ENCODE results near the gene C2.
"Not testable (repeated sequence)": the region's sequence is repeated elsewhere in the genome, so short reads cannot be mapped to it uniquely, and the experiment has no call there.

The C2 gene

DNA sequence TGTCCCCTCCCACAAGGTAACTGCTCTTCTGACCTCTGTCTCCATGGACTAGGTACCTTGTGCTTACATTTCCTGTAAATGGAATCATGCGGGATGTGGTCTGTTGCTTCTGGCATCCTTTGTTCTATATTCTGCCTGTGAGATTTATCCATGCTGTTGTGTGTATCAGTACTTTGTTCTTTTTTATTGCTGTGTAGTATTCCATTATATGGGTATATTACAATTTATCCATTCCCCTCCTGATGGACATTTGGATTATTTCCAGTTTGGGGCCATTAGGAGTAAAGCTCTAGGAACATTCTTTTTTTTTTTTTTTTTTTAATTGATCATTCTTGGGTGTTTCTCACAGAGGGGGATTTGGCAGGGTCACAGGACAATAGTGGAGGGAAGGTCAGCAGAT lies 3.4 kb downstream of the C2 start:
- DNase-seq: no peak

DNA sequence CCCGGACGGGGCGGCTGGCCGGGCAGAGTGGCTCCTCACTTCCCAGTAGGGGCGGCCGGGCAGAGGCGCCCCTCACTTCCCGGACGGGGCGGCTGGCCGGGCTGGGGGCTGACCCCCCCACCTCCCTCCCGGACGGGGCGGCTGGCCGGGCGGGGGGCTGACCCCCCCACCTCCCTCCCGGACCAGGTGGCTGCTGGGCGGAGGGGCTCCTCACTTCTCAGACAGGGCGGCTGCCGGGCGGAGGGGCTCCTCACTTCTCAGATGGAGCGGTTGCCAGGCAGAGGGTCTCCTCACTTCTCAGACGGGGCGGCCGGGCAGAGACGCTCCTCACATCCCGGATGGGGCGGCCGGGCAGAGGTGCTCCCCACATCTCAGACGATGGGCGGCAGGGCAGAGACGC lies 4.6 kb downstream of the C2 start:
- not testable (repeated sequence) for DNase-seq

DNA sequence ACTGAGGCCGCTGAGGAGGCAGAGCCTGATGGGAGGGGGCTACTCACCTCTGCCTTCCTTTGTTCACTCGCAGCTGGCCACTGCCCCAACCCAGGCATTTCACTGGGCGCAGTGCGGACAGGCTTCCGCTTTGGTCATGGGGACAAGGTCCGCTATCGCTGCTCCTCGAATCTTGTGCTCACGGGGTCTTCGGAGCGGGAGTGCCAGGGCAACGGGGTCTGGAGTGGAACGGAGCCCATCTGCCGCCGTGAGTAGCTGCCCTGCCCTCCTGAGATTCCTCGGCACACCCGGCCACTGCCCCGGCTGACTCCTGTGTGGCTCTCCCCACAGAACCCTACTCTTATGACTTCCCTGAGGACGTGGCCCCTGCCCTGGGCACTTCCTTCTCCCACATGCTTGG lies 6.0 kb downstream of the C2 start:
- no peak for DNase-seq

DNA sequence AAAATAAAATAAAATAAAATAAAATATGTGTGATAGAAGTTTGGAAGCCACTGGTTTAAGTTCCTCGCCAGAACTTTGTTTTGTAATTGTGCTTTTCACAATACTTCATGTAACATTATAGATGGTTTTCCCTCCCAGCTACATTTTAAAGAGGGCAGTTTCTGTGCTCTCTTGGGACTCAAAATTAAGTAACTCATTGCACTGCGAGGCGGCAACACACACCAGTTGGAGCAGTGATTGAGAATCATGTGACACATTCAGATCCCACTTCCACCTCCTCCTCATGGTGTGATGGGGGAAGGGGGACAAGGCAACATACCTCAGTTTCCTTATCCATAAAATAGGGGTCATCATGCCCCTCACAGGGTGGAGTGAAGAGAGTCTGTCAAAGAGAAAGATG lies 7.5 kb downstream of the C2 start:
- no peak for DNase-seq

DNA sequence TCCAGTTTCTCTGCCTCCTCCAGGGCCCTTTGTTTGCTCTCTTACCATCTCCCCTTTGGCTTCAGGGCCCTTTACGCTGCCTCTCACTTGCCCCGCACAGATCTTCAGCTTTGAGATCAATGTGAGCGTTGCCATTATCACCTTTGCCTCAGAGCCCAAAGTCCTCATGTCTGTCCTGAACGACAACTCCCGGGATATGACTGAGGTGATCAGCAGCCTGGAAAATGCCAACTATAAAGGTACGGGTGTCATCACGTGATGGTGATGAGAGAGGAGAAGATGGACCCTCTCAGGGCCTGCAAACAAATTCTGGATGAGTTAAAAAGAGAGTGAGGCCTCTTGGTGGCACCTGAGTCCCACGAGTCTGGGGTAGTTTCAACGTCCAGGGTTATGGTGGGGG lies 8.3 kb downstream of the C2 start:
- no peak for DNase-seq

DNA sequence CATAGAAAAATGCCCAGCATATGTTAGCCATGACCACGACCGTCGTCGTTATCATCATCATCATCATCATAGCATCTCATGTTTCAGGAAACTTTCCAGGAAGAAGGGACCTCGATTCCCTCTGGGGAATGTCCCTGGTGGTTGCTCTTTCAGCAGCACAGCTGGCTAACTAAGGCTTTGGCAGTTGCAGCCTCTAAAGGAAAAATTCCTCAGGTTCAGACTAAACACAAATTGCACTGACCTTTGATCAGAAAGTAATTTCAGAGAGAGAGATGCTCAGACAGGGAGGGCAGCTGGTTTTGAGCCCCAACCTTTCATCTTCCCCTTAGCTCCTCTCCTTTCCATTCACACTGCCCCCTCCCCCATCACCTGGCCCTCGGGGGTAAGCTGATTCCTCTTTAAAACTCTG lies 12.7 kb downstream of the C2 start:
- DNase-seq: no peak

DNA sequence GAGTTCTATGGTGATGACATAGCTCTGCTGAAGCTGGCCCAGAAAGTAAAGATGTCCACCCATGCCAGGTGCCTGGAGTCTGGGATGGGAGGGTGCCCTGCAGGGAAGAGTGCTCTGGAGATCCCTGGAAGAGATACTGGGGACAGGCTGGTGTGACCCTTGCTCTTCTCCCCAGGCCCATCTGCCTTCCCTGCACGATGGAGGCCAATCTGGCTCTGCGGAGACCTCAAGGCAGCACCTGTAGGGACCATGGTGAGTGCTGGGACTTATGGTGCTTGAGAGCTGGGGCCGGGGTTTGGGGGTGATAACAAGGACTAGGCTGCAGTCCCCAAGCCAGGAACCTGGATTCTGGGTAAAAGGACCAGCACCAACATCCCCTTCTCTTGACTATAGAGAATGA lies 16.2 kb downstream of the C2 start:
- DNase-seq: no peak

DNA sequence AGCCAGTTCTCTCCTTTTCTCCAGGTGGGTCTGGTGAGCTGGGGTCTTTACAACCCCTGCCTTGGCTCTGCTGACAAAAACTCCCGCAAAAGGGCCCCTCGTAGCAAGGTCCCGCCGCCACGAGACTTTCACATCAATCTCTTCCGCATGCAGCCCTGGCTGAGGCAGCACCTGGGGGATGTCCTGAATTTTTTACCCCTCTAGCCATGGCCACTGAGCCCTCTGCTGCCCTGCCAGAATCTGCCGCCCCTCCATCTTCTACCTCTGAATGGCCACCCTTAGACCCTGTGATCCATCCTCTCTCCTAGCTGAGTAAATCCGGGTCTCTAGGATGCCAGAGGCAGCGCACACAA lies 17.6 kb downstream of the C2 start:
- no peak for DNase-seq

DNA sequence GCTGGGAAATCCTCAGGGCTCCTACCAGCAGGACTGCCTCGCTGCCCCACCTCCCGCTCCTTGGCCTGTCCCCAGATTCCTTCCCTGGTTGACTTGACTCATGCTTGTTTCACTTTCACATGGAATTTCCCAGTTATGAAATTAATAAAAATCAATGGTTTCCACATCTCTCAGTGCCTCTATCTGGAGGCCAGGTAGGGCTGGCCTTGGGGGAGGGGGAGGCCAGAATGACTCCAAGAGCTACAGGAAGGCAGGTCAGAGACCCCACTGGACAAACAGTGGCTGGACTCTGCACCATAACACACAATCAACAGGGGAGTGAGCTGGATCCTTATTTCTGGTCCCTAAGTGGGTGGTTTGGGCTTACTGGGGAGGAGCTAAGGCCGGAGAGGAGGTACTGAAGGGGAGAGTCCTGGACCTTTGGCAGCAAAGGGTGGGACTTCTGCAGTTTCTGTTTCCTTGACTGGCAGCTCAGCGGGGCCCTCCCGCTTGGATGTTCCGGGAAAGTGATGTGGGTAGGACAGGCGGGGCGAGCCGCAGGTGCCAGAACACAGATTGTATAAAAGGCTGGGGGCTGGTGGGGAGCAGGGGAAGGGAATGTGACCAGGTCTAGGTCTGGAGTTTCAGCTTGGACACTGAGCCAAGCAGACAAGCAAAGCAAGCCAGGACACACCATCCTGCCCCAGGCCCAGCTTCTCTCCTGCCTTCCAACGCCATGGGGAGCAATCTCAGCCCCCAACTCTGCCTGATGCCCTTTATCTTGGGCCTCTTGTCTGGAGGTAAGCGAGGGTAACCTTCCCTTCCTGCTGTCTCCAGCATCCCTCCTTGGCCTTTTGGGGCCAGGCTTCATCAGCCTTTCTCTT lies 18.2 kb downstream of the C2 start, which contains the start of gene CFB:
Gene CFB, plus strand, starts transcription at position 589 of the 863 bp plus-strand sequence. Its CDS starts 127 bp downstream, at position 716.
- no peak for DNase-seq

DNA sequence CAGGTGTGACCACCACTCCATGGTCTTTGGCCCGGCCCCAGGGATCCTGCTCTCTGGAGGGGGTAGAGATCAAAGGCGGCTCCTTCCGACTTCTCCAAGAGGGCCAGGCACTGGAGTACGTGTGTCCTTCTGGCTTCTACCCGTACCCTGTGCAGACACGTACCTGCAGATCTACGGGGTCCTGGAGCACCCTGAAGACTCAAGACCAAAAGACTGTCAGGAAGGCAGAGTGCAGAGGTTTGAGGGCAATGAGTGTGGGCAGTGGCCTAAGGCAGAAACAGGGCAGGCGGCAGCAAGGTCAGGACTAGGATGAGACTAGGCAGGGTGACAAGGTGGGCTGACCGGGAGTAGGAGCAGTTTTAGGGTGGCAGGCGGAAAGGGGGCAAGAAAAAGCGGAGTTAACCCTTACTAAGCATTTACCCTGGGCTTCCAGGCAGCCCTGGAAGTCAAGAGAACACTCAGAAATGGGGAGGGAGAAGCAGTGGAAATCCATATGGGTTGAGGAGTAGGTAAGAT lies 18.9 kb downstream of the C2 start:
- no peak for DNase-seq

DNA sequence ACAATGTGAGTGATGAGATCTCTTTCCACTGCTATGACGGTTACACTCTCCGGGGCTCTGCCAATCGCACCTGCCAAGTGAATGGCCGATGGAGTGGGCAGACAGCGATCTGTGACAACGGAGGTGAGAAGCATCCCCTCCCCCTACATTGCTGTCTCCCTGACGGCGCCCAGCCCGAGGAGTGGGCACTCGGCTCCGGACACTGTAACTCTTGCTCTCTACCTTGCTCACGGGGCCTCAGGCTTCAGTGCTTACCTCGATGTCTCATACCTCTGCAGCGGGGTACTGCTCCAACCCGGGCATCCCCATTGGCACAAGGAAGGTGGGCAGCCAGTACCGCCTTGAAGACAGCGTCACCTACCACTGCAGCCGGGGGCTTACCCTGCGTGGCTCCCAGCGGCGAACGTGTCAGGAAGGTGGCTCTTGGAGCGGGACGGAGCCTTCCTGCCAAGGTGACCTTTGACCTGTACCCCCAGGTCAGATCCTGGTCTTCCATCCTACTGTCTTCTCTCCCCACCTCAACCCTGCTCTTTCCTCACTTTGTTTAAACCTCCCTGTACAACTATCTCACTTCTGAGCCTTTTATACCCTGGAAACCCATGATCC lies 19.7 kb downstream of the C2 start:
- DNase-seq: no peak

DNA sequence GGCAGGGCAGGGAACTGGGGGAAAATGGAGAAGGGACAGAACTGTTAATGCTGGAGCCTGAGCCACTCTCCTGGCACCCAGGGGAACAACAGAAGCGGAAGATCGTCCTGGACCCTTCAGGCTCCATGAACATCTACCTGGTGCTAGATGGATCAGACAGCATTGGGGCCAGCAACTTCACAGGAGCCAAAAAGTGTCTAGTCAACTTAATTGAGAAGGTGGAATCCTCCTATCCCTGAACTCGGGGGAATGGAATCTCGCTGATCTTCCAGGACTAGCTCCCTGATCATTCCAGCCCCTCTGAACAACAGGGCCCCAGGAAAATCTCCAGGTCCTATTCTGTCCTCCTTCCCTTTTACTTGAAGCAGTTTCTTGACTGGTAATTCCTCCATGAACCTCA lies 20.3 kb downstream of the C2 start:
- no peak for DNase-seq

DNA sequence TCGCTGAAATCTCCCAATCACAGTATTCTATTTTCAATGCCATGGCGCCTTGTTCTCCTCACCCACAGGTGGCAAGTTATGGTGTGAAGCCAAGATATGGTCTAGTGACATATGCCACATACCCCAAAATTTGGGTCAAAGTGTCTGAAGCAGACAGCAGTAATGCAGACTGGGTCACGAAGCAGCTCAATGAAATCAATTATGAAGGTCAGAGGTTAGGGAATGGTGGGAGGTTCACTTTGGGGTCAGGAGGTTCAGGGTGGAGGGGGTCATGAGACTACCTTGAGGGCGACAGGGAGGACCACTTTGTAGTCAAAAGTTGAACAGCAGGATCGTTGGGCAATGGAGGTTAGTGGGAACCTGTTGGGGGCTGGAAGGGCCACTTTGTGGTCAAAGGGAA lies 20.8 kb downstream of the C2 start:
- DNase-seq: no peak

DNA sequence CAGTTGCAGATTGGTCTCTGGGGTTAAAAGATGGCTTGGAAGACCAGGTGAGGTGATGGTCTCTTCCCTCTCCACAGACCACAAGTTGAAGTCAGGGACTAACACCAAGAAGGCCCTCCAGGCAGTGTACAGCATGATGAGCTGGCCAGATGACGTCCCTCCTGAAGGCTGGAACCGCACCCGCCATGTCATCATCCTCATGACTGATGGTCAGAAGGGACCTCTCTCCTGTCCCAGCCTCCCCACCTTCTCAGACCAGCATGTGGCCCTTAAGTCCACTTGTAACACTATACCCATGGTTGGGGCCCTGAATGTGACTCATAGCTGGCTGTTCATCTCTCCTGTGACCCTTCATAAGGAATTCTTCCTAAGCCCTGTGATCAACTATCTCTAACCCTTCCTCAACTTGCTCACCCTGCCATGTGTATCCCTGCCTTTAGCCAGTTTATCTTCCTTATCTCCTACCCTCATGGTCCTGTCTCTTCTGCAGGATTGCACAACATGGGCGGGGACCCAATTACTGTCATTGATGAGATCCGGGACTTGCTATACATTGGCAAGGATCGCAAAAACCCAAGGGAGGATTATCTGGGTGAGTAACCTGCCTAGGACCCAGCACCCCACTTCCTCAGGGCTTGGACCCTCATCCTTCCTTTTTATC lies 21.4 kb downstream of the C2 start:
- DNase-seq: no peak

DNA sequence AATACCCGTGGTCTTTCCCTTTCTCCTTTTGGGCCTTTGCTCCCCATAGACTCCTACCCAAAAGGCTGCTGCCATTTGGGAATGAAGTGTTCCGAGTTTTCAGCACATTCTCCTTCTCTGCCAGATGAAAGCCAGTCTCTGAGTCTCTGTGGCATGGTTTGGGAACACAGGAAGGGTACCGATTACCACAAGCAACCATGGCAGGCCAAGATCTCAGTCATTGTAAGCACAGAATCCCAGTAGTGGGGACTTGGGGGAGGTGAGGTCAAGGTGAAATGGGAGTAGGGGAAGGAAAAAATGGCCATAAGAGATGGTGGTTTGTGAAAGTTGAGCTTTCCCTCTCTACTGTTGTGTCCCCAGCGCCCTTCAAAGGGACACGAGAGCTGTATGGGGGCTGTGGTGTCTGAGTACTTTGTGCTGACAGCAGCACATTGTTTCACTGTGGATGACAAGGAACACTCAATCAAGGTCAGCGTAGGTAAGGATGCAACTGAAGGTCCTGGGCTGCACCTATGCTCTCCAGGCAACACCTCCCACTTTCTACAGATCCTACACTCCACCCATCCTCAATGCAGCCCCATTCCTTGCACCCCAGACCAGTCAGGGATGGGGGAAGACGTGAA lies 22.5 kb downstream of the C2 start:
- DNase-seq: no peak

DNA sequence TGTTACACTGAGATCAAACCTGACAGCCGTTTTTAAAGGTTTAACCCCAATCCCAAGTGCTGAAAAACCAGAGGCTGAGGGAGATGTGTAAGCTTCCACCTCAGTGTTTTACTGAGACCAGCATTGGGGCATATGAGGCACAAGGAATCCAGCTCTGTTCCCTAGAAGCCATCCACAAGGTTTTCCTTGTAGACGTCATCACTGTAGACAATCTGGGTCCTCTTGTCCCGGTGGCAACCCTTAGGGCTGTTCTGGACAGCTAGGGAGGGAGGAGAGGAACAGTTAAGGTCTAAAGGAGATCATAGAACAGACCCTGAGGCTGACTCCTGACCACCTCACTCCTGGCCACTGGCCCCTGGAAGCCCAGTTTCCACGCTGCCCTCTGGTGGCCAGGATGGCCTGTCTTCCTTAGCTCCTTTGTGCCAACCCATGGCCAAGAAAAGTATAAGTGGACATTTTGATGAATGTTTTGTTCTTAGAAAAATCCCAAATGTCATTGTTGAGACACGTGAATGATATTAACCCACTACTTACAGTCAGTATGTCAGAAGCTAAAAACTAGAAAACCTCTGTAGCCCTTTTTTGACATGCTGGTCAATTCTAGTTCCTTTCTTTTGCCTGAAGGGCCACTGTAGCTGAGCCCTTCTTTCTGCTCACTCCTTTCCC lies 24.8 kb downstream of the C2 start:
- peak; percentile 44 for DNase-seq

DNA sequence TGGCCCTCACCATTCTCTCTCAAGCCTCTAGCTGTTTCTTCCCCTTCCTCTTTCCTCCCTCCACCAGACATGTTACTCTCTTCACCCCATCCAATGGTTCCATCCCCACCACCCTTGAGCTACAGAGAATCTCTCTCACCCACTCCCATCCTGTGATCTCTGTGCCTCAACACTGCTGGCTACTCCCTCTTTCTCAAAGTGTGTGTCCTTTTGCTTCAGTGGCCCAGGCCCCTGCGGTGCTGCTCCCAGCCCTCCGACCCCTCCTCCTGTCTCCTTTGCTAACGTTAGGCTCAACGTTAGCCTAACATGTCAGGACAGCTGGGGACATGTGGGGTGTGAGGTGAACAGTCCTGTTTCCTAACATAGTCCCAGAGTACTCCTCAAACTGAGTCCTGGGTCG lies 25.4 kb downstream of the C2 start:
- DNase-seq: no peak

DNA sequence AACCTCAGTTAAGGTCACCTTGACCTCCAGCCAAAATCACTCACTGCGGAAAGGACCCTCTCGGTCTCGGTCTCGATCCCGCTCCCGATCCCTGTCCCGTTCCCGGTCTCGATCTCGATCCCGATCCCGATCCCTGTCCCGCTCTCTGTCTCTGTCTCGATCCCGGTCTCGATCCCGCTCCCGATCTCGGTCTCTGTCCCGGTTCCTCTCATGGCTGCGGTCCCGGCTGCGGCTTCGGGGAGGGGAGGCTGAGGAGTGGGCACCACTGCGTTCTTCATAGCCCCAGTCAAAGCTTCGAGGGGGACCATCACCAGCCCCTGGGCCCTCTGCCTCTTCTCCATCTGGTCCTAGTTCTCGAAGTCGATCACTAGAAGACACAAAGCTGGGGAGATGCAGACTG lies 27.0 kb downstream of the C2 start:
- DNase-seq: no peak

DNA sequence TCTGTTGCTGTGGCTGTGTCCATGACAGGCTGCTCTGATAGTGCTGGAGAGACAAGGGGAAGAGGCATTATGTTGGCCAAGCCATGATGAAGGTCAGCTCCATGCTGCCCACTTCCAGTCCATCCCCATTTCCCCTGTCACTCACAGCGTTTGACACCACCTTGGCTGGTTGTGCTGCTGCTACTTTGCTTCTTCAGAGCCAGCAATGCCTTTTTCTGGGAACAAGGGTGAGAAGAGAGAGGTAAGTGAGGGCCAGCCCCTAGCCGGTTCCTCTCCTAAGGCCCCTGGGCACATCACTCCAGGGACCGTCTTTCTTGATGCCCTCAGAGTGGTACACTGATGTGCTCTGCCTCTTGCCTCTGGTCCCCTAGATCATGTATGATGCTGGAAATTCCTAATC lies 29.3 kb downstream of the C2 start:
- DNase-seq: no peak

DNA sequence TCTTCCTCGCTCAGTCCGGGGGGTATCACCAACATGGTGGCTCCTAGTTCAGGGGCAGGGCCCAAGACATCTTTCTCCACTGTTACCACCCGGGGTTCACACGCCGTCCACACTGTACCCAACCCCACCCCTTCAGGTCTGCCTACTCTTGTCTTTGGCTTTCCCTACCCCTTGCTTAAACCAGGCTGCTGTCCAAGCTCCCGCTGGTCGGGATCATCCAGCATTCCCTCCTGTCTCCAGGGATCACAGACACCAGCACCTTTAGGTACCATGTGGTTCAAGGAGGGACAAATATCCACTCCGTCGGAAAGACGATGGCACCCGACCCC lies 30.9 kb downstream of the C2 start:
- no peak for DNase-seq

DNA sequence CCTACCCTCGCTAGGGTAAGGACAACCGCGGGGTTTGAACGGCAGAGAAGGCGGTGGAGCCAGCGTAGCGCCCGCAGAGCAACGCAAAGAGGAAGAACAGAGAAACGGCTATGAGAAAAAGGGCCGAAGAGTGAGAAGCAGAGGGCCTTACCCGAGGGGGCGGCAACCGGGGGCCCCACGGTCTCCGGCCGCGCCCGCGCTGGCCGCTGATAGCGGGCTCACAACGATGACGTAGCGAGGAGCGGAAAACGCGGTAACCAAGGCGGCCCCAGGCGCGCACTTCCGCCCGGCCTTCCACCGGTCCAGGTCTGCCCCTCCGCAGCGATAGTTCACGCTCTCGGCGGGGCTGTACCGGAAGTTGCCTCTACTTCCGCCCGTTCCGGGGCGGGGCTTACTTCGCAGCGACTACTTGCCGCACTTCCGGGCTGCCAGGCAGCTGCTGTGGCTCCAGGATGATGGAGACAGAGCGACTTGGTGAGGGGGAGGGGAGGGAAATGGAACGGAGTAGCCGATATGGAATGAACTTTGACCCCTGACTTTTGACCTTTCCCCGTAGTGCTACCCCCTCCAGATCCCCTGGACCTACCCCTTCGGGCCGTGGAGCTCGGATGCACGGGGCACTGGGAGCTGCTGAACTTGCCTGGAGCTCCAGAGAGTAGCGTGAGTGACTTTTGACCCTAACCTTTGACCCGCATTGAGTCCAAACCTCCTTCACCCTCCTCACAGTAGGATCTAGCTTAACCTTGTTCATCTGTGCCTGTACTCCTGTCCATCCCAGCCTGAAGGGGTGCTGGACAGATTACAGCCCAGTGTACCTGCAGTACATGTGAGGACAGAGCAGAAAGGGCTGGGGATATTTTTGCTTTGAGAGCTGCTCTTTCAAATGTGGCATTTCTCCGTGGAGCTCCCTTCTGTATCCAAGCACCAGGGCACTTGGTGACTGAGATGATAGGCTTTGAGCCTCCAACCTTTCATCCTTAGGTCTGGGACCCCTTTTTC lies 31.5 kb downstream of the C2 start, which contains the start of the genes NELFE and SKIC2:
Gene NELFE, minus strand, starts transcription at position 231 of the 999 bp plus-strand sequence. CDS start 525 bp downstream, outside the sequence.
Gene SKIC2, plus strand, starts transcription at position 435 of the 999 bp plus-strand sequence. Its CDS starts 18 bp downstream, at position 453.
- peak; percentile 100 for DNase-seq
